ENCODE results near the gene DAGLA. TPM values are rescaled to one million over a fixed set of nuclear protein-coding genes. Genes with fewer than 3 reads are reported as not detected.
A peak's percentile ranks its signal among the peaks of the same experiment; 100 is the strongest.

Gene DAGLA
- total RNA-seq, 3 donors from 2014 or later (not counting 1 experiment from before 2014, with no cell fraction given), result 0.18 to 0.48 (median 0.38) TPM

GRCh38 chr11:61732705-61733104, 52.5 kb downstream of the DAGLA start:
- Mint-ChIP-seq H3K4me1 (peaks cover 7 to 11% of the 10 kb centered on the region in 2 donors), H3K4me3 (no peak overlapping the region), H3K27me3 (ENCODE audit: low read depth in 2 of 2) (peaks cover 5 to 8% of the 10 kb centered on the region in 2 donors), H3K9me3 (no peaks in the 10 kb centered on the region), H3K27ac (no peak overlapping the region), H3K36me3 (no peaks in the 10 kb centered on the region)
- H3K4me1 ChIP-seq (ENCODE audit: control insufficient read depth, insufficient read depth, low read length), result peaks cover 7% of the 10 kb centered on the region
- H3K27ac ChIP-seq (ENCODE audit: low read length), result no peak overlapping the region
- DNase-seq (no peak), ATAC-seq (no peak)
- H3K9me3 ChIP-seq (ENCODE audit: control insufficient read depth, insufficient read depth, low read length), result no peaks in the 10 kb centered on the region
- intact Hi-C loops (cut with micrococcal nuclease), result loop anchor here (1.0 to 5.0 kb wide), 3 partner anchors 36 to 255 kb away; partner anchors contain the start of gene DAGLA
- no peak overlapping the region for H3K4me3 ChIP-seq (ENCODE audit: low read length)
- no peaks in the 10 kb centered on the region for H3K36me3 ChIP-seq (ENCODE audit: control insufficient read depth, insufficient read depth, low read length)
- WGBS (ENCODE audit: insufficient coverage), result 79% methylated on average over 6 of the region's 6 CpGs
- no peak for TF ChIP-seq CTCF (IDR thresholded peaks at IDR 0.05)
- no peaks in the 10 kb centered on the region for H3K27me3 ChIP-seq (ENCODE audit: control insufficient read depth, insufficient read depth, low read length)

- no peak overlapping the region for H3K4me3 Mint-ChIP-seq
- WGBS (ENCODE audit: insufficient coverage), result 23% methylated on average over 13 of the region's 13 CpGs
- H3K36me3 Mint-ChIP-seq, result no peaks in the 10 kb centered on the region
- peaks cover 4 to 5% of the 10 kb centered on the region in 2 donors for H3K27me3 Mint-ChIP-seq (ENCODE audit: low read depth in 2 of 2)
- ATAC-seq, result peak; percentile 92 to 99 (median 99)
- DNase-seq, result peak; percentile 82 to 94
- peak; percentile 88 for TF ChIP-seq CTCF (IDR thresholded peaks at IDR 0.05)
- no peaks in the 10 kb centered on the region for H3K9me3 Mint-ChIP-seq
- peaks cover 7% of the 10 kb centered on the region for H3K4me1 ChIP-seq (ENCODE audit: control insufficient read depth, insufficient read depth, low read length)
- H3K4me3 ChIP-seq (ENCODE audit: low read length), result no peak overlapping the region
- H3K9me3 ChIP-seq (ENCODE audit: control insufficient read depth, insufficient read depth, low read length), result no peaks in the 10 kb centered on the region
- H3K27me3 ChIP-seq (ENCODE audit: control insufficient read depth, insufficient read depth, low read length), result no peaks in the 10 kb centered on the region
- H3K36me3 ChIP-seq (ENCODE audit: control insufficient read depth, insufficient read depth, low read length), result no peaks in the 10 kb centered on the region
- H3K27ac Mint-ChIP-seq, result peak overlapping the region; percentile 46 to 91
- intact Hi-C loops (cut with micrococcal nuclease), result loop anchor here (1.0 to 5.0 kb wide), 3 partner anchors 37 to 256 kb away; partner anchors contain the start of gene DAGLA
- H3K4me1 Mint-ChIP-seq, result peaks cover 7 to 11% of the 10 kb centered on the region in 2 donors
- H3K27ac ChIP-seq (ENCODE audit: low read length), result no peak overlapping the region
Observed at GRCh38 chr11:61733120-61733978, 53.2 kb downstream of the DAGLA start.

- H3K4me1 ChIP-seq (ENCODE audit: control insufficient read depth, insufficient read depth, low read length), result peaks cover 7% of the 10 kb centered on the region
- H3K27me3 Mint-ChIP-seq (ENCODE audit: low read depth in 2 of 2), result peaks cover 4 to 5% of the 10 kb centered on the region in 2 donors
- no peaks in the 10 kb centered on the region for H3K9me3 Mint-ChIP-seq
- no peak overlapping the region for H3K4me3 Mint-ChIP-seq
- no peak overlapping the region for H3K4me3 ChIP-seq (ENCODE audit: low read length)
- DNase-seq (no peak), ATAC-seq (no peak)
- H3K36me3 Mint-ChIP-seq, result no peaks in the 10 kb centered on the region
- no peaks in the 10 kb centered on the region for H3K9me3 ChIP-seq (ENCODE audit: control insufficient read depth, insufficient read depth, low read length)
- H3K27me3 ChIP-seq (ENCODE audit: control insufficient read depth, insufficient read depth, low read length), result no peaks in the 10 kb centered on the region
- no peak overlapping the region for H3K27ac ChIP-seq (ENCODE audit: low read length)
- TF ChIP-seq CTCF (IDR thresholded peaks at IDR 0.05), result no peak
- peaks cover 7% of the 10 kb centered on the region in 2 donors for H3K4me1 Mint-ChIP-seq
- H3K36me3 ChIP-seq (ENCODE audit: control insufficient read depth, insufficient read depth, low read length), result no peaks in the 10 kb centered on the region
- 89% methylated on average over 14 of the region's 14 CpGs for WGBS (ENCODE audit: insufficient coverage)
- H3K27ac Mint-ChIP-seq, result no peak overlapping the region
- intact Hi-C loops (cut with micrococcal nuclease), result loop anchor here (5.0 kb wide), 1 partner anchor 257 kb away; no protein-coding TSS in a partner anchor
Observed at GRCh38 chr11:61734767-61735166, 54.6 kb downstream of the DAGLA start.

Data from natural killer cell (primary cell).